Prostate gland (tissue), 2 donors: ENCODE data around the gene SNX9. TPM values are rescaled to one million over a fixed set of nuclear protein-coding genes. Genes with fewer than 3 reads are reported as not detected.

Experiments used
- DNase-seq: peaks from one replicate; pipeline ENCODE4 v3.0.0-alpha.2; 2019; ENCODE audit warnings: low spot score
- H3K27ac ChIP-seq, 2 donors: fragments of 200-600 bp; sonication (generic); 2 replicates each; pipeline ENCODE4 v1.5.1; 2017 to 2019
- H3K27me3 ChIP-seq: fragments of 200-600 bp; sonication (generic); replicated peaks from 2 replicates; pipeline ENCODE4 v1.5.1; 2019; ENCODE audit not compliant: insufficient read depth
- H3K36me3 ChIP-seq, 2 donors: fragments of 200-600 bp; sonication (generic); 1 replicate in 1 of 2; 2 replicates in 1 of 2; pipeline versions ENCODE4 v1.5.1 to v1.8.1; 2017 to 2019
- H3K4me1 ChIP-seq: fragments of 200-600 bp; sonication (generic); replicated peaks from 2 replicates; pipeline ENCODE4 v1.5.1; 2019
- H3K4me3 ChIP-seq, 2 donors: fragments of 200-600 bp; sonication (generic); 2 replicates each; pipeline ENCODE4 v1.5.1; 2017 to 2019
- H3K9me3 ChIP-seq: fragments of 200-600 bp; sonication (generic); 2 replicates; pipeline ENCODE4 v1.5.1; 2017
- CTCF ChIP-seq, 4 experiments: fragments of 200-600 bp in 2 of 4; fragments of 450-650 bp in 2 of 4; sonication (generic) in 2 of 4; IDR thresholded peaks; 1 replicate in 3 of 4; 2 replicates in 1 of 4; pipeline ENCODE4 v1.5.1; 2016 to 2019; ENCODE audit warnings: antibody characterized with exemption in 4 of 4, mild to moderate bottlenecking in 2 of 4, moderate library complexity in 2 of 4
- POLR2A ChIP-seq: fragments of 450-650 bp; IDR thresholded peaks from one replicate; pipeline ENCODE4 v1.6.1; 2016; ENCODE audit warnings: antibody characterized with exemption, mild to moderate bottlenecking
- POLR2AphosphoS5 ChIP-seq: sonication (generic); formaldehyde crosslinking; IDR thresholded peaks from one replicate; pipeline ENCODE4 v1.6.1; 2017; ENCODE audit warnings: antibody characterized with exemption
- WGBS: methylation state at CpG from one replicate; pipeline ENCODE4 v1.1.5; 2018; 5-methylcytosine and 5-hydroxymethylcytosine counted together
- intact Hi-C: fragments of 100-400 bp; cut with DNase I; formaldehyde crosslinking; loops from one replicate; pipeline ENCODE4 v1.14.2; 2022
- total RNA-seq, 2 donors: library from RNA; depleted of rRNA; stranded (reverse); fragments of >200 nt; gene quantifications; one replicate each; pipeline ENCODE4 v1.1.0, GENCODE V29; 2016

SNX9 gene
- total RNA-seq, 2 donors from 2014 or later: 39.2 to 40.6 TPM

GRCh38 chr6:157941101-157941863 is 118.2 kb downstream of the SNX9 start:
- WGBS: 84% methylated on average over 13 of the region's 13 CpGs
- DNase-seq: no peak
- Histone ChIP-seq H3K4me3 (no peak overlapping the region), H3K4me1 (no peaks in the 10 kb centered on the region), H3K27me3 (no peaks in the 10 kb centered on the region), H3K9me3 (no peaks in the 10 kb centered on the region), H3K27ac (no peak overlapping the region), H3K36me3 (peaks cover 0 to 7% of the 10 kb centered on the region in 2 donors)
- no peak for TF ChIP-seq POLR2AphosphoS5
- intact Hi-C loops: loop anchor here (10.0 kb wide), 1 partner anchor 186 kb away; no protein-coding TSS in a partner anchor

GRCh38 chr6:157942351-157942750 is 119.3 kb downstream of the SNX9 start:
- no peak overlapping the region for H3K4me3 ChIP-seq
- no peak for DNase-seq
- 78% methylated on average over 14 of the region's 14 CpGs for WGBS
- H3K27ac ChIP-seq: no peak overlapping the region
- no peaks in the 10 kb centered on the region for H3K9me3 ChIP-seq
- intact Hi-C loops: loop anchor here (10.0 kb wide), 1 partner anchor 188 kb away; no protein-coding TSS in a partner anchor
- no peaks in the 10 kb centered on the region for H3K27me3 ChIP-seq
- peaks cover 0 to 7% of the 10 kb centered on the region in 2 donors for H3K36me3 ChIP-seq
- H3K4me1 ChIP-seq: no peaks in the 10 kb centered on the region
- TF ChIP-seq POLR2A (no peak), CTCF (IDR thresholded peaks at IDR 0.05) (no peak), POLR2AphosphoS5 (no peak)

- H3K27ac ChIP-seq: no peak overlapping the region
- no peaks in the 10 kb centered on the region for H3K27me3 ChIP-seq
- H3K36me3 ChIP-seq: peaks cover 0 to 7% of the 10 kb centered on the region in 2 donors
- TF ChIP-seq POLR2A (no peak), CTCF (IDR thresholded peaks at IDR 0.05) (no peak), POLR2AphosphoS5 (no peak)
- DNase-seq: no peak
- no peaks in the 10 kb centered on the region for H3K9me3 ChIP-seq
- H3K4me3 ChIP-seq: no peak overlapping the region
- intact Hi-C loops: loop anchor here (10.0 kb wide), 1 partner anchor 189 kb away; no protein-coding TSS in a partner anchor
- no peaks in the 10 kb centered on the region for H3K4me1 ChIP-seq
- WGBS: 88% methylated on average over 16 of the region's 16 CpGs
These were observed 120.4 kb downstream of the SNX9 start for GRCh38 chr6:157943249-157943963.

- intact Hi-C loops: loop anchor here (10.0 kb wide), 1 partner anchor 189 kb away; no protein-coding TSS in a partner anchor
- Histone ChIP-seq H3K27me3 (no peaks in the 10 kb centered on the region), H3K9me3 (no peaks in the 10 kb centered on the region), H3K4me3 (no peak overlapping the region), H3K4me1 (no peaks in the 10 kb centered on the region), H3K27ac (no peak overlapping the region), H3K36me3 (peaks cover 0 to 7% of the 10 kb centered on the region in 2 donors)
- WGBS: 80% methylated on average over 15 of the region's 15 CpGs
- DNase-seq: no peak
- no peak for TF ChIP-seq POLR2AphosphoS5
These were observed 120.9 kb downstream of the SNX9 start for GRCh38 chr6:157943964-157944283.

- H3K27ac ChIP-seq: no peak overlapping the region
These were observed 122.2 kb downstream of the SNX9 start for GRCh38 chr6:157944983-157945931.

More at GRCh38 chr6:157944983-157945931, 122.2 kb downstream of the SNX9 start:
- Histone ChIP-seq H3K4me3 (no peak overlapping the region), H3K9me3 (no peaks in the 10 kb centered on the region), H3K4me1 (no peaks in the 10 kb centered on the region), H3K36me3 (peaks cover 0 to 7% of the 10 kb centered on the region in 2 donors), H3K27me3 (no peaks in the 10 kb centered on the region)
- intact Hi-C loops: loop anchor here (10.0 kb wide), 1 partner anchor 190 kb away; no protein-coding TSS in a partner anchor
- TF ChIP-seq POLR2A: no peak
- no peak for TF ChIP-seq POLR2AphosphoS5
- TF ChIP-seq CTCF (IDR thresholded peaks at IDR 0.05): no peak
- DNase-seq: no peak
- WGBS: 85% methylated on average over 14 of the region's 14 CpGs
